GM04504 (cell line): ENCODE measurements around the gene KRTAP10-8.
"Not testable (repeated sequence)": the region's sequence is repeated elsewhere in the genome, so short reads cannot be mapped to it uniquely, and the experiment has no call there.

ENCODE experiments used
- DNase-seq: peaks from one replicate; pipeline ENCODE4 v3.0.0-alpha.2; 2012; ENCODE audit warnings: low read depth

The KRTAP10-8 gene

DNA sequence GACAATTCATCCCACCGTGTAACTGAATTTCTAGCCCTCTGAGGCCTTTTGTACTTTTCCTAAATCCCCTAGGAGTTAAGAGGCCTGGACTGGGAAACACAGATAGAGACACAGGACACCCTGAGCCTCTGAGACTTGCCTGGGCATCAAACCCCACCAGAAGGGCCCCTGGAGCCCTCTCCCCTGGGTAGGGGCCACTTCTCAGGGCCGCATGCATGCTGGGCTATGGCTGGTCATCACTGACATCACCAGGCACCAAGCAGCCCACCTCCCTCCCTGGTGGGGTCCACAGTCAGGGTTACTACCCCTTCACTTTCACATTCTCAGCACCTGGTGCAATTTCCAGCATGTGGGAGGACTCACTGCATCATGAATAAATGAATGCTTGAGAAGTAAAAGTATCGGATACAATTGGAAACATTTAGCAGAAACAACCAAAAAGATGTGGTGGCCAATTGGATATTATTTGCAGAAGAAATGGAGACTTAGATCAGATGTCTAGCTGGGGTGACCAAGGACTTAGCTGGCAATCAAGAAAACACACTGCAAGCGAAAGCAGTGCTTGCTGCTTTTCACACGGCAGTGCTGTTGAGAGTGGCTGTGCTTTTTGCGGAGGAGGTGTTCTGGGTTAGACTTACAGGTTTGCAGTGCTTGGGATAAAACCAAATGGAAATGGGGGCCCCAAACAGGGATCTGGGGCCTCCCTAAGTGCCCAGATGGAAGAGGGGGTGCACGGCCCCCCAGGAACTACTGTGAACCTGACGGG is 12.4 kb upstream of the KRTAP10-8 start:
- no peak for DNase-seq

DNA sequence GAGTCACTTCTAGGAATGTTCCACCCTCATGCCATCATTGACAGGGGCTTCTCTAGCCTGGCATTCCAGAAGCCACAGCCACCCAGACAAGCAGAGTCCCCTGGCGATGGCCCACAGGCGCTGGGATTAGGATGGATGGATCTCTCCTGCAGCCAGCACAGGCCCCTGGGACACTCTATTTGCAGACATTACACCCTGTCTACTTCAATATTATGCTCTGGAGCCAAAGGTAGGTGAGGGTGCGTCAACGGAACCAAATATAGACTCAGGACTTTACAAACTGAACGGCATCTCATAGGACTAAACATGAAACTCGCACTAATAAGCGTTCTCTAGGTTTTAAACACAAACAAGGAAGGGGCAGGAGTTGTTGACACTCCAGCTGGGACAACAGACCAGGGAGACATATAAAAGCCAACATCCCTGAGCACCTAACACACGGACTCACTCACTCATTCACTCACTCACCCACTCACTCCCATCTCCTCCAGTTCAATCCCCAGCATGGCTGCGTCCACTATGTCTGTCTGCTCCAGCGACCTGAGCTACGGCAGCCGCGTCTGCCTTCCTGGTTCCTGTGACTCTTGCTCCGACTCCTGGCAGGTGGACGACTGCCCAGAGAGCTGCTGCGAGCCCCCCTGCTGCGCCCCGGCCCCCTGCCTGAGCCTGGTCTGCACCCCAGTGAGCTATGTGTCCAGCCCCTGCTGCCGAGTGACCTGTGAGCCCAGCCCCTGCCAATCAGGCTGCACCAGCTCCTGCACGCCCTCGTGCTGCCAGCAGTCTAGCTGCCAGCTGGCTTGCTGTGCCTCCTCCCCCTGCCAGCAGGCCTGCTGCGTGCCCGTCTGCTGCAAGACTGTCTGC is 11.5 kb upstream of the KRTAP10-8 start, which contains the start of gene KRTAP10-7:
KRTAP10-7 (plus strand) TSS at position 480 of the 861 bp plus-strand sequence; CDS start at position 505, 25 bp downstream.
- DNase-seq = not testable (repeated sequence)

DNA sequence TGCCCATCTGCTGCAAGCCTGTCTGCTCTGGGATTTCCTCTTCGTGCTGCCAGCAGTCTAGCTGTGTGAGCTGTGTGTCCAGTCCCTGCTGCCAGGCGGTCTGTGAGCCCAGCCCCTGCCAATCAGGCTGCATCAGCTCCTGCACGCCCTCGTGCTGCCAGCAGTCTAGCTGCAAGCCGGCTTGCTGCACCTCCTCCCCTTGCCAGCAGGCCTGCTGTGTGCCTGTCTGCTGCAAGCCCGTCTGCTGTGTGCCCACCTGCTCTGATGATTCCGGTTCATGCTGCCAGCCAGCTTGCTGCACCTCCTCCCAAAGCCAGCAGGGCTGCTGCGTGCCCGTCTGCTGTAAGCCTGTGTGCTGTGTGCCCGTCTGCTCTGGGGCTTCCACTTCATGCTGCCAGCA is 10.8 kb upstream of the KRTAP10-8 start:
- DNase-seq = not testable (repeated sequence)

DNA sequence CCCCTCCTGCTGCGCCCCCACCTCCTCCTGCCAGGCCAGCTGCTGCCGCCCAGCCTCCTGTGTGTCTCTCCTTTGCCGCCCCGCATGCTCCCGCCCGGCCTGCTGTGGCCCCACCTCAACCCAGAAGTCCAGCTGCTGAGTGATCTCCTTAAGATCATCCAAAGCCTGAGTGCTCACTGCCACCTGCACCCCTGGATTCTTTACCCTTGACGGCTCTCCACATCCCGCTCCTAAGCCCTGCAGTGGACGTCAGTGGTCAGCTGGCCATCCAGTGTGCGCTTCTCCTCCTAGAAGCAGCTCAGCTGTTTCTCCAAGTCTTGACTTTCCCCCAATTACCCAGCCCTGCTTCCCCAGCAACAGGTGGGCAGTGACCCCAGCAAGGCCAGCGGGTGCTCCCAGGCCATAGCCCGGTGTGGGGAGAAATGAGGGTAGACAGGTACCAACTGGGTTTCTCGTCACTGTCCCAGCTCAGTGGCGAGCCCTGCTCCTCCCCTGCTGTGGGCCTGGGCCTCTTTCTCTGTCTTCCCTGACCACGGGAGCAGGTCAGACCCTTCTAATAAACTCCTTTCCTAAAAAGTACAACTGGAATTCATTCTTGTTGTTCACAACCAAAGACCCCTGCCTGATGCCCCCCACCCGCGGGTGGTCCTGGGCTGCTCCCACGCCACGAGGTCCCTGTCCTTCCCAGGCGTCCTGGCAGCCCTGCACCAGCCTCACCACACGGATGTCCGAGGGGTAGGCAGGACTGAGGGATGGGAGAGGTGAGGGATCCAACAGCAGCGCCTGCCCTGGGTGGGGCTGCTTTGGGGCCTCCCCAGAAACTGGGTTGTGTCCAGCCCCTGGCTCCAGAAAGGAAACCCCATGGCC is 10.1 kb upstream of the KRTAP10-8 start:
- DNase-seq = no peak

DNA sequence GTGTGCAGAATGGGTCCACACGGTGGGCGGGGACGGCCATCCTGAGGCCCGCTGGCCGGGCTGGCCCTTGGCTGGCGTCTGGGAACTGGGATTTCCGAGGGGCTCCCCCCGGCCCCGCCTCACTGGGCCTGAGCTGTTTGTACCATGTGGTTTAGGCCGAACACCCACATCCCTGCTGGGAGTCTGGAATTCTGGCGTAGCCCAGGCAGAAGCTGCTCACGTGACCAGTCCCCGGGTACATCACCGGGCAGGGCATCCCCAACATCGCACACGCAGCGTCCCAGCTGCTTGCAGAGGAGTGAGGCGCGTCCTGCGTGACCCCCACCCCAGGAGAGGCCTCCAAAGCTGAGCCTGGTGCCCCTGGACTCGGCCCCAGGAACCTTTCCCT is 9.4 kb upstream of the KRTAP10-8 start:
- DNase-seq = no peak

DNA sequence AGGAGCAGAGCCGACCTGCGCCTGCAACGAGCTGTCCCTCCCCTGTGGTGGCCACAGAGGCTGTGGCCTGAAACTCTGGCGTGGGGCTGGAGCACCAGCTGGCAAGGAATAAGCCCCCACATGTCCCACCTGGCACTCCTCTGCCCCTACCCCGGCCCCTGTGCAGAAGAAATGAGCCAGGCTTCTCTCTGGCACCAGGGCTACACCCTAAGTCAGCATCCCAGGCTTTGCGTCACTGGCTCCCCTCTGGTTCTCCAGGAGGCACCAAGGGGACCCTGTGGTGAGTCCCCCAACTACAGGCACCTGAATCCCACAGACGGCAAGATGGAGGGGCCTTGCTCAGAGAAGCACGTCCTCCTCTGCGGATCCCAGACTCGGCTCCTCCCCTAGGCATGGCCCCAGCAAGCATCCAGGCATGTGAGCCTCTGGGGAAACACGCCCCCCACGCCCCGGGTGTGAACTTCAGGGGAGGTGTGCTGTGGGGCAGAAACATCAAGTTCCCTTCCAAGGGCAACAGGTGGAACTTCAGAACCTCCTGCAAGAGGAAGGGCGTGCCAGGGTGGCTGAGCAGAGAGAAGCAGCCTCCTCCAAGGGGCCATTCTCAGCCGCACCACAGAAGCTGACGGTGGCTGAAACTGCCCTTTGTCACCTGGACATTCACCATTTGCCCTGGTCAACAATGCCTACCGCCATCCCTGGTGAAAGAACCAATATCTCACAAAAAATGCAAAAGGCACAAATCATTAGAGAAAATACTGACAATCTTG is 8.6 kb upstream of the KRTAP10-8 start:
- no peak for DNase-seq

DNA sequence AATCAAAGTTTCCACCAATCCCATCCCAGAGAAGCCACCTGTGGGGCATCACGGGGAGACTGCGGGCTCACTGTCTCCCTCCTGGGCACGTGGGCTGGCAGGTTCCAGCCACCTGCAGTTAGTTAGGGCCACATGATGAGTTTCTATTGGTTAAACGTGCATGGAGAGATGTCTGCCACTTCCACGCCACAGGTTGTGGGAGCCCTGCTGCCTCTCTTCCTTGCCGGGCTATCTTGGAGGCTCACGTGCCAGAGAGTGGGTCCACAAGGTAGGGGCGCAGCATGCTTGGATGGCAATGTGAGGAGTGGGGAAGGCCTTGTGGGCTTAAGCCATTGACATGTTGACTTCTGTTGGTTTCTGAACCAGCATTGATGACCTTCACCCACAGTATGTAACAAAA is 8.0 kb upstream of the KRTAP10-8 start:
- no peak for DNase-seq

DNA sequence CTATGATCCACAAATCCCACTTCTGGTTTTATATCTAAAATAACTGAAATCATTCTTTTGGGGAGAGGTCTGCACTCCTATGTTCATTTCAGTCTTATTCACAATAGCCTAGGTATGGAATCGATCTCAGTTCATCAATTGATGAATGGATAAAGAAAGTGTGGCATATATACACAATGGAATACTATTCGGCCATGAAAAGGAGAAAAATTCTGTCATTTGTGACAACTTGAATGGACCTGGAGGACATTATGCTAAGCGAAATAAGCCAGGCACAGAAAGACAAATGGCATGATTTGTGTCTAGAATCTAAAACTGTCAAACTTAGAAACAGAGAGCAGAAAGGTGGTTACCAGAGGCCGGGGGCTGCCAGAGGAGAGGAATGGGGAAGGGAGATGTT is 5.4 kb upstream of the KRTAP10-8 start:
- no peak for DNase-seq

DNA sequence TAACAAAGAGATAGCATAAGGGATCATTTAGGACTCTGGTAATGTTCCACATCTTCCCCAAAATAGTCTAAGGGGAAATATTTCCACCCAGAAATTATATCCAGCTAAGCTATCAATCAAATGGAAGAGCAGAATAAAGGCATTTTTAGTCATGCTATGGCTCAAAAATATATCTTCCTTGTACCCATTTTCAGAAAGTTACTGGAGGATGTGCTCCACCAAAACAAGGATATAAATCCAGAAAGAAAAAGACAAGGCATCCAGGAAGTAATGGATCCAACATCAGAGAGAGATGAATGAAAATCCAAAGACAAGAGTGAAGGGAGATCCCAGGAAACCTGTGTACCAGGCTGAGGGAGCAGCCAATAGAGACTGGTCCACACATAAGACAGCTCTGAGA is 2.7 kb upstream of the KRTAP10-8 start:
- no peak for DNase-seq

DNA sequence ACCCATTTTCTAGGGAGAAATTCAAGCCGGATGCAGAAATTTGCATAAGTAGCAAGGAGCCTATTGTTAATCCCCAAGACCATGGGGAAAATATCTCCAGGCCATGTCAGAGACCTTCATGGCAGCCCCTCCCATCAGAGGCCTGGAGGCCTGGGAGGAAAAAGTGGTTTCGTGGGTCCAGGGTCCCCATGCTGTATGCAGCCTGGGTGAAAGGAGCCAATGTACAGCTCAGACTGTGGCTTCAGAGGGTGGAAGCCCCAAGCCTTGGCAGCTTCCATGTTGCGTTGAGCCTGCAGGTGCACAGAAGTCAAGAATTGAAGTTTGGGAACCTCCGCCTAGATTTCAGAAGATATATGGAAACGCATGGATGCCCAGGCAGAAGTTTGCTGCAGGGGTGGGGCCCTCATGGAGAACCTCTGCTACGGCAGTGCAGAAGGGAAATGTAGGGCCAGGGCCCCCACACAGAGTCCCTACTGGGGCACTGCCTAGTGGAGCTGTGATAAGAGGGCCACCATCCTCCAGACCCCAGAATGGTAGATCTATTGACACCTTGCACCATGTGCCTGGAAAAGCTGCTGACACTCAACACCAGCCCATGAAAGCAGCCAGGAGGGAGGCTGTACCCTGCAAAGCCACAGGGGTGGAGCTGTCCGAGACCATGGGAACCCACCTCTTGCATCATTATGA is 1.6 kb upstream of the KRTAP10-8 start:
- not testable (repeated sequence) for DNase-seq

DNA sequence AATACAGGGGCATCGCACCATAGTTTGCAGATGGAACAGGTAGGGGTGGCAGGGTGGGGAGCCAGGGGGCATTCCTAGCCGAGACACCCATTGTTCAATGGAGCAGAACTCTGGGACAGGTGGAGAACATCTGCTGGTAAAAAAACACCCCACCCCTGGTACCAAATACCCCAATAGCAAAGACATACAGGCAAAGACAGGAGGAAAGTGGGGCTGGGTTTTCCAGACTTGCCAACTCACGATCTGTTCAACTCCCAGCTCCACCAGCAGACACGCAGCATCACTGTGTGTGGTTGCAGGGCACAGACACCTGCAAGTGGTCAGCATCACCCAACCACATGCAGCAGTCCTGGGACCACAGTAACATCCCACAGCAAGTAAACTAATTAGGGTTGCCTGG is 328 bp upstream of the KRTAP10-8 start:
- no peak for DNase-seq

DNA sequence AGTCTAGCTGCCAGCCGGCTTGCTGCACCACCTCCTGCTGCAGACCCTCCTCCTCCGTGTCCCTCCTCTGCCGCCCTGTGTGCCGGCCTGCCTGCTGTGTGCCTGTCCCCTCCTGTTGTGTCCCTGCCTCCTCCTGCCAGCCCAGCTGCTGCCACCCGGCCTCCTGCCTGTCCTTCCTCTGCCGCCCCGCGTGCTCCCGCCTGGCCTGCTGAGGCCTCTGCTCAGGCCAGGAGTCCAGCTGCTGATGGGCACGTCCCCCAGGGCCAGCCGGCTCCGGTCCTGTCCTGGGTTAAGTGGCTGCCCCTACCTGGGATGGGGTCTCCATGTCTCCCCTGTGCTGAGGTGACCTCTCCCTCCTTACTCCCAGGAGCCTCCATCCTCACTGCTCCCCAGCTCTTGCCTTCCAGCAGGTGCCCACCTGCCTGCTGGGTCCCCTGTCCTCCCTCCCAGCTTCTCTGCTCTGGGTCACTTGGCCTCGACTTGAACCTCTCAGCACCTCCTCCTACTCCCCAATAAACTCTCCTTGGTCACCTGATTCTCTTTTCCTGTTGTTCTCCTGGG is 870 bp downstream of the KRTAP10-8 start:
- DNase-seq = no peak

DNA sequence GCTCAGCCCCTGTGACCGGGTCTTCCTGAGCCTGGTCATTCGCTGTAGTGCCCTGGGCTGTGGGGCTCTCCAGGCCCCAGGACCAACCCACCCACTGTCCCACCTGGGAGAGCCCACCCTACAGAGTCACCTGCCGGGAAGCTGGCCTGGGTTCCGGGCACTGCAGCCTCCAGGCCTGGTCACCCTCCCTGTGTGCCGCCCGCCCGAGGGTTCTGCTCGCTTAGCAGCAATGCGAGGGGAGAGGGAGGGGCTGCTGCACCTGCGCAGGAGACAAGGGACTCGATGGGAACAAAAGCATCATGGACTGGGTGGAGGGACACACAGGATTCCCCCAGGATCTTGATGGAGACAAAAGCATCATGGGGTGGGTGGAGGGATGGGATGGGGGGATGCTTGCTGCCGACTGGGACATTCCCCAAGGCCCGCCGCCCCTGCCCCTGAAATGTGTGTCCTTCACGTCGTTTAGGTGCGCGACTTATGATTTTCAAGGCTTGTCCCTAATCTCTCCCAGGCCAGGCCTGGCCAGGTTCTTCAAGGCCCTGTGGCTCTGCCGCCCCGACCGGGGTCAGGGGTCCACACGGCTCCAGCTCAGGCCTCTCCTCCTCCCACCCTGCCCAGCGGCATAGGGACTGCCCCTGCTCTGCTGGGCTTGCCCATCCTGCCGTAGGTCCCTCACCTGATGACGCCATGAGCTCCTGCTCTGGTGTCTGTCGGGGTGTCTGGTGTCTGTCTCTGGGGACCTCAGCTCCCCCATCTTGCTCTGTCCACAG is 1.7 kb downstream of the KRTAP10-8 start:
- DNase-seq = no peak

DNA sequence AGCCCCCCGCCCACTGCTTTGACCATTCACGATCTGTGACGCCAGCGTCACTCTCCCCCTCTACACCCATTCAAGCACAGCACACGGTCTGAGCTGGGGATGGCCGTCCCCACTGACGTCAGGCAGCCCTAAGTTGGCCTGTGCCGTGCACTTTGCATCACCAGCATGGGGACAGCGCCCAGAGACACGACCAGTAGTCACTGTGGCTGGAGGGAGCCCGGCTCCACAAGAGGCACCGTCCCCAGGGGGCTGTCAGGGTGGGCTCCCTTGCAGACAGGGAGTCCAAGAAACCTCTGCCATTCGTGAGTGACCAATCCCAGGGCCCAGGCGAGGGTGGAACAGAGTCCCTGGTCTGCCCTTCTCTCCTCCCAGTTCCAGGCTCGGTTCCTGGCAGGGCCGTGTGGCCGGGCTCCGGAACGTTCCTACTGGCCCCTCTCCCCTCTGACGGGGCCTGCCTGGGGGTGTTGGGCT is 2.3 kb downstream of the KRTAP10-8 start:
- no peak for DNase-seq

DNA sequence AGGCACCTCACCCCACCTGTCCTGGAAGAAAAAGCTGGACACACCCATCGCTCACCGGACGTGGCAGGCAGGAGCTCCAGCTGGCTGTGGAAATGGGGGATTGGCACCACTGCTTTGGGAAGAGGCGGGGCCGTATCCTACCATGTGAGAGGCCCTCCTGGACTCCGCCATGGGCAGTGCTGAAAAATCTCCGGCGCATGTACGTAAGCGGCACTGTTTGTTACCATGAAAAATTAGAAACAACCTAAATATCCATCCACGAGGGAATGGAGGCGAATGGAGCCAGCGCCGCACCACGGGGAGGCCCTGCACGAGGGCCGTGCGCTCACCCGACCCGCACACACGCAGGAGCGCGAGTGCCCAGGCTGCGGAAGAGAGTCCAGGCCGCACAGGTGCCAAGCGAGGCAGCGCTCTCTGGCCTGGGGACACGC is 3.1 kb downstream of the KRTAP10-8 start:
- DNase-seq = no peak

DNA sequence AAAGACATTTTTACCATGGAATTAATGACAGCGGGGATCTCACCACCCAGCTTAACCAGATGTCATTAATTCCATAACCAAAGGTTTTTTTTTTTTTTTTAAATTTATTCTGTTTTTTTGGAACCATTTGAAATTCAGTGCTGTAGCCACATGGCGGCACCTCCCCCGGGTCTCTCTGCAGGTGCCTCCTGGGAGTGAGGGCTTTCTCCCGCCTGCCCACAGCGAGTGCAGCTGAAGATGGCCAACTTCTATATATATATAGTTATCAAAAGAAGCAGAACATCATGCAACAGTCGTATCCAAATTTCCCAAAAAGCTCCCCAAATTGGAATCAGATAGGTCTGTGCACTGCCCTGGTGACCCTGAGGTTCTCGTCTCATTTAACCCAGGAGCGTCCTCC is 3.6 kb downstream of the KRTAP10-8 start:
- no peak for DNase-seq

DNA sequence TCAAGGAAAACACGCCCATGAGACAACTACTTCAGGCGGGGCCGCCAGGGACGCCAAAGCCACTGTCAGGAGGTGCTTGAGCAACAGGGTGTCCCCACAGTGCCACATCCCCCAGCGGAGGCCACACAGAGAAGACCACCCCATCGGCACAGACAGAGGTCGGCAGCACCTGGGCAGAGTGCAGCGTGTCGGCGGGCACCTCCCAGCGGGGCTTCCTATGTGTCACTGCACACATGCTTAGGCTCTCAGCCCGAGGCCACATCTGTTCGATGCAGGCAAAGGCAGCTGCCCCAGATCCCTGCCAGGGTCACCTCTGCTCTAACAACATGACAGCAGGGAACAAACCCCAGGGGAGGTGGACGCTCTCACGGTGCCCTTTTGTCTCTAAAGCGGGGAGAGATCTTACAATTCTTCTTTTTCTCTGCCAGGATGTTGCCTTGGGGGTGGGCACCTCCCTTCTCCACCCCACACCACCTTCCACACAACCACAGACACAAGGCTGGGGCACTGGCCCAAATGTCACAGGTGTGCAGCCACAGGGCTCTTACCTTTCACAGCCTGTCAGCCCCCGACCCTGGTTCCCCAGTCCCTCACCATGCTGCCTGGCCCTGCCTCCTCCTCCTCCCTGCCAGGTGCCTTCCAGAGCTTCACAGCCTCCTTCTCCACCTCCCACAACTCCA is 4.2 kb downstream of the KRTAP10-8 start:
- no peak for DNase-seq

DNA sequence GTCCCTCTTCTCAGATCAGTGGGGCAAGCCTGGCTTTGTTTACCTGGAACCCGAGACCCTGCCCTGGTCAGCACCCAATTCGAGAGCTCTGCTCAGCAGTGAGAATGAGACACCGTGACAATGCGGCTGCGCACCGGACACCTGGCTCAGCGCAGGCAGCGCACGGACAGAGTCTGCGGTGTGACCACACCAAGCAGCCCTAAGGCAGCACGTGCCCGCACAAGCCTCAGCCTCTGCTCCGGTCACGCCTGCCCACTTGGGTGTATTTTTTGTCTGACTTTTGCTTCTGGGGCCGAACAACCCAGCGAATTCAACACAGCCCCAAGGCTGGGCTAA is 4.7 kb downstream of the KRTAP10-8 start:
- no peak for DNase-seq

DNA sequence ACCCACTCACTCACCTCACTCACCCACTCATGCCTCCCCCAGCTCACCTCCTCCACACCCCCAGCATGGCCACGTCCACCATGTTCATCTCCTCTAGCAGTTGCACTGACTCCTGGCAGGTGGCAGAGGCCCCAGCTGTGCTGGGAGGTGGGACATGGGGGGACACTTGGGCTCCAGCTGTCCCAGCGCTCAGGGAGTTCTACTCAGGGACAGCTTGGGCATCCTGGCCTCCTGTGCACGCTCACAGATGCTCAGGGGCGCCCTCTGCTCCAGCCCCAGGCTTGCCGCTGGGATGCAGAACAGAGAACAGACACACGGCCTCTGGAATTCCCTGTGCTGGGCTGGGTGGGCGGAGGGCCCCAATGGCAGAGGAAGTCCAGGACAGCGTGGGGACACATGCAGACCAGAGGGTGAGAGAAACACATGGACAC is 5.2 kb downstream of the KRTAP10-8 start:
- DNase-seq = no peak
